ENCODE data around the gene ARHGEF37. TPM values are rescaled to one million over a fixed set of nuclear protein-coding genes. Genes with fewer than 3 reads are reported as not detected.
A peak's percentile ranks its signal among the peaks of the same experiment; 100 is the strongest.
"Not testable (repeated sequence)": the region's sequence is repeated elsewhere in the genome, so short reads cannot be mapped to it uniquely, and the experiment has no call there.

The ARHGEF37 gene
- total RNA-seq, 1 donor from 2014 or later = 13.4 TPM

- H3K36me3 ChIP-seq = no peaks in the 10 kb centered on the region
- no peaks in the 10 kb centered on the region for H3K27me3 ChIP-seq
- no peak for DNase-seq (ENCODE audit: low spot score in 2 of 2)
- no peak for TF ChIP-seq CTCF (IDR thresholded peaks at IDR 0.05)
- H3K9me3 ChIP-seq = peaks cover 7 to 13% of the 10 kb centered on the region in 2 donors
- intact Hi-C loops (cut with DNase I) = no loop called here
- no peak overlapping the region for H3K27ac ChIP-seq
- no peaks in the 10 kb centered on the region for H3K4me1 ChIP-seq
- H3K4me3 ChIP-seq = no peak overlapping the region
Observed at GRCh38 chr5:149664666-149665415, 83.5 kb downstream of the ARHGEF37 start.

- no peak for TF ChIP-seq CTCF (IDR thresholded peaks at IDR 0.05)
- intact Hi-C loops (cut with DNase I) = no loop called here
- Histone ChIP-seq H3K4me1 (no peaks in the 10 kb centered on the region), H3K4me3 (no peak overlapping the region), H3K27me3 (no peaks in the 10 kb centered on the region), H3K36me3 (no peaks in the 10 kb centered on the region), H3K27ac (no peak overlapping the region), H3K9me3 (peaks cover 7 to 13% of the 10 kb centered on the region in 2 donors)
- DNase-seq (ENCODE audit: low spot score in 2 of 2) = no peak
Observed at GRCh38 chr5:149665416-149666175, 84.3 kb downstream of the ARHGEF37 start.

GRCh38 chr5:149666212-149666852 is 85.0 kb downstream of the ARHGEF37 start:
- no peak overlapping the region for H3K4me3 ChIP-seq
- H3K4me1 ChIP-seq = no peaks in the 10 kb centered on the region
- no peak for TF ChIP-seq CTCF (IDR thresholded peaks at IDR 0.05)
- no peaks in the 10 kb centered on the region for H3K27me3 ChIP-seq
- peaks cover 7 to 13% of the 10 kb centered on the region in 2 donors for H3K9me3 ChIP-seq
- intact Hi-C loops (cut with DNase I) = no loop called here
- DNase-seq (ENCODE audit: low spot score in 2 of 2) = no peak
- H3K27ac ChIP-seq = no peak overlapping the region
- H3K36me3 ChIP-seq = no peaks in the 10 kb centered on the region

- no peak overlapping the region for H3K27ac ChIP-seq
- no peaks in the 10 kb centered on the region for H3K36me3 ChIP-seq
- intact Hi-C loops (cut with DNase I) = no loop called here
- no peak for DNase-seq (ENCODE audit: low spot score in 2 of 2)
- no peaks in the 10 kb centered on the region for H3K4me1 ChIP-seq
- TF ChIP-seq CTCF (IDR thresholded peaks at IDR 0.05) = peak in 2 of 3 experiments; percentile 20 to 48
- peaks cover 7 to 13% of the 10 kb centered on the region in 2 donors for H3K9me3 ChIP-seq
- no peak overlapping the region for H3K4me3 ChIP-seq
- no peaks in the 10 kb centered on the region for H3K27me3 ChIP-seq
Observed at GRCh38 chr5:149667084-149667828, 86.0 kb downstream of the ARHGEF37 start.

GRCh38 chr5:149667829-149668330 is 86.6 kb downstream of the ARHGEF37 start:
- no peaks in the 10 kb centered on the region for H3K27me3 ChIP-seq
- H3K4me1 ChIP-seq = no peaks in the 10 kb centered on the region
- DNase-seq (ENCODE audit: low spot score in 2 of 2) = no peak
- intact Hi-C loops (cut with DNase I) = no loop called here
- H3K9me3 ChIP-seq = peaks cover 7 to 13% of the 10 kb centered on the region in 2 donors
- TF ChIP-seq CTCF (IDR thresholded peaks at IDR 0.05) = no peak
- H3K4me3 ChIP-seq = no peak overlapping the region
- H3K36me3 ChIP-seq = no peaks in the 10 kb centered on the region
- no peak overlapping the region for H3K27ac ChIP-seq

GRCh38 chr5:149669273-149669672 is 88.0 kb downstream of the ARHGEF37 start:
- H3K4me1 ChIP-seq; intact Hi-C loops (cut with DNase I); H3K27ac ChIP-seq; DNase-seq (ENCODE audit: low spot score in 2 of 2); H3K4me3 ChIP-seq; H3K36me3 ChIP-seq; H3K27me3 ChIP-seq: not testable (repeated sequence)
- peaks cover 7 to 13% of the 10 kb centered on the region in 2 donors for H3K9me3 ChIP-seq

Data from ascending aorta (tissue), 2 donors.